Mesendoderm (in vitro differentiated cells): ENCODE data around the gene GALNT13.

ENCODE experiments used
- DNase-seq: peaks from one replicate; pipeline ENCODE4 v3.0.0; 2013
- H2AK5ac ChIP-seq: 2 replicates; pipeline ENCODE4 v1.6.1; 2013; ENCODE audit warnings: low read length, inconsistent platforms
- H2BK120ac ChIP-seq: 2 replicates; pipeline ENCODE4 v1.6.1; 2013; ENCODE audit warnings: low read depth, mild to moderate bottlenecking, low read length, moderate library complexity, mixed read lengths
- H2BK15ac ChIP-seq: replicated peaks from 2 replicates; pipeline ENCODE4 v1.6.1; 2013; ENCODE audit warnings: low read depth, mild to moderate bottlenecking, moderate library complexity
- H2BK5ac ChIP-seq: 2 replicates; pipeline ENCODE4 v1.6.1; 2013; ENCODE audit warnings: low read length, inconsistent platforms
- H3K18ac ChIP-seq: 2 replicates; pipeline ENCODE4 v1.6.1; 2013; ENCODE audit warnings: mild to moderate bottlenecking, low read length, mixed read lengths
- H3K23ac ChIP-seq: one replicate; pipeline ENCODE4 v1.6.1; 2013; ENCODE audit warnings: low read length
- H3K27ac ChIP-seq: 2 replicates; pipeline ENCODE4 v1.5.1; 2013; ENCODE audit warnings: low read depth, mild to moderate bottlenecking, inconsistent platforms, low read length, moderate library complexity
- H3K27me3 ChIP-seq: 2 replicates; pipeline ENCODE4 v1.6.1; 2013; ENCODE audit warnings: low read length, control low read depth, mild to moderate bottlenecking, inconsistent platforms; ENCODE audit not compliant: insufficient read depth, poor library complexity
- H3K36me3 ChIP-seq: 2 replicates; pipeline ENCODE4 v1.6.1; 2013; ENCODE audit warnings: low read length, inconsistent platforms; ENCODE audit not compliant: control insufficient read depth, insufficient read depth
- H3K4ac ChIP-seq: one replicate; pipeline ENCODE4 v1.6.1; 2013; ENCODE audit warnings: low read depth, mild to moderate bottlenecking, low read length, moderate library complexity
- H3K4me1 ChIP-seq: 2 replicates; pipeline ENCODE4 v1.6.1; 2013; ENCODE audit warnings: low read depth, low read length, inconsistent platforms; ENCODE audit not compliant: control insufficient read depth
- H3K4me2 ChIP-seq: 2 replicates; pipeline ENCODE4 v1.6.1; 2013; ENCODE audit warnings: low read length
- H3K4me3 ChIP-seq: 2 replicates; pipeline ENCODE4 v1.5.1; 2013; ENCODE audit warnings: mild to moderate bottlenecking, low read length
- H3K56ac ChIP-seq: one replicate; pipeline ENCODE4 v1.6.1; 2013; ENCODE audit warnings: low read length
- H3K79me1 ChIP-seq: 2 replicates; pipeline ENCODE4 v1.6.1; 2013; ENCODE audit warnings: low read length, inconsistent platforms
- H3K79me2 ChIP-seq: 2 replicates; pipeline ENCODE4 v1.6.1; 2013; ENCODE audit warnings: mild to moderate bottlenecking, low read length; ENCODE audit not compliant: control insufficient read depth, insufficient read depth
- H3K9ac ChIP-seq: 2 replicates; pipeline ENCODE4 v1.6.1; 2013; ENCODE audit warnings: low read length, inconsistent platforms
- H4K5ac ChIP-seq: one replicate; pipeline ENCODE4 v1.6.1; 2013; ENCODE audit warnings: low read length
- H4K8ac ChIP-seq: one replicate; pipeline ENCODE4 v1.6.1; 2013; ENCODE audit warnings: low read depth, mild to moderate bottlenecking, control low read depth, low read length, moderate library complexity
- WGBS: extraction: QIAGEN DNeasy Blood & Tissue Kit; methylation state at CpG from one replicate; pipeline ENCODE4 v1.1.7; 2013; ENCODE audit warnings: low lambda C conversion rate, missing lambda C conversion rate; ENCODE audit not compliant: insufficient coverage; ENCODE audit errors: extremely low coverage; 5-methylcytosine and 5-hydroxymethylcytosine counted together

GALNT13 gene

GRCh38 chr2:153917570-153917969 is 45.8 kb downstream of the GALNT13 start:
- H3K4me1 ChIP-seq = no peaks in the 10 kb centered on the region
- peaks cover 5% of the 10 kb centered on the region for H3K79me1 ChIP-seq
- no peaks in the 10 kb centered on the region for H3K36me3 ChIP-seq
- no peaks in the 10 kb centered on the region for H3K79me2 ChIP-seq
- no peak overlapping the region for H4K8ac ChIP-seq
- H2BK15ac ChIP-seq = no peak overlapping the region
- no peak overlapping the region for H2BK5ac ChIP-seq
- no peak overlapping the region for H3K9ac ChIP-seq
- H3K56ac ChIP-seq = no peak overlapping the region
- H3K27ac ChIP-seq = no peak overlapping the region
- DNase-seq = peak; percentile 5
- H2AK5ac ChIP-seq = no peak overlapping the region
- no peak overlapping the region for H3K4me2 ChIP-seq
- no peak overlapping the region for H3K4me3 ChIP-seq
- no peak overlapping the region for H3K18ac ChIP-seq
- no peak overlapping the region for H2BK120ac ChIP-seq
- no peak overlapping the region for H3K4ac ChIP-seq
- no peaks in the 10 kb centered on the region for H3K27me3 ChIP-seq
- no peak overlapping the region for H4K5ac ChIP-seq
- no peak overlapping the region for H3K23ac ChIP-seq

DNA sequence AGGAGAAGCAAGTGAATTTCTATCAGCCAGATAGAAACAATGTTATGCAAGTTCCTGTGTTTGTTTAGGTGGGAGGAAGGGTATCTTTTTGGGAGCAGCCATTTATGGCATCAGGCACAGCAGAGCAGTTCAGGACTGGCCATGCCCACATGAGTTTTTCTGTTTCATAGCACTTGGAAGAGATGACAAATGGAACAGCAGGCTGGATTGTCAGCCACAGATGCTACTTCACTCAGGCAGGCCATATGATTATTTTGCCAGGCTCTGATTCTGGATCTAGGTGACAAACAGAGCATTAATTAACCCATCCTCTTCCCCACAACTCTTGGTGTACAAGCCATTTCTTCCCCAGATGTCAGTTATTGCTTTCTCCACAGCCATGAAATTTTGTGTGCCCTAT is 63.8 kb downstream of the GALNT13 start:
- H3K23ac ChIP-seq = no peak overlapping the region
- no peak overlapping the region for H3K56ac ChIP-seq
- H3K27me3 ChIP-seq = no peaks in the 10 kb centered on the region
- H3K79me2 ChIP-seq = peaks cover 4% of the 10 kb centered on the region
- no peak for DNase-seq
- no peaks in the 10 kb centered on the region for H3K4me1 ChIP-seq
- H2AK5ac ChIP-seq = no peak overlapping the region
- H3K36me3 ChIP-seq = no peaks in the 10 kb centered on the region
- H3K4me3 ChIP-seq = no peak overlapping the region
- H3K9ac ChIP-seq = no peak overlapping the region
- no peak overlapping the region for H3K18ac ChIP-seq
- no peak overlapping the region for H2BK120ac ChIP-seq
- H2BK5ac ChIP-seq = no peak overlapping the region
- no peak overlapping the region for H3K4ac ChIP-seq
- no peak overlapping the region for H4K5ac ChIP-seq
- no peak overlapping the region for H4K8ac ChIP-seq
- no peak overlapping the region for H3K4me2 ChIP-seq
- H2BK15ac ChIP-seq = no peak overlapping the region
- no peak overlapping the region for H3K27ac ChIP-seq
- H3K79me1 ChIP-seq = no peaks in the 10 kb centered on the region

GRCh38 chr2:153939124-153939796 is 67.5 kb downstream of the GALNT13 start:
- H2BK15ac ChIP-seq = no peak overlapping the region
- H3K4me1 ChIP-seq = no peaks in the 10 kb centered on the region
- H3K4me3 ChIP-seq = no peak overlapping the region
- no peak overlapping the region for H3K9ac ChIP-seq
- H3K36me3 ChIP-seq = no peaks in the 10 kb centered on the region
- no peak overlapping the region for H3K18ac ChIP-seq
- no peak overlapping the region for H4K8ac ChIP-seq
- no peak overlapping the region for H2BK5ac ChIP-seq
- no peak overlapping the region for H3K4me2 ChIP-seq
- H4K5ac ChIP-seq = no peak overlapping the region
- H2AK5ac ChIP-seq = no peak overlapping the region
- no peak overlapping the region for H3K56ac ChIP-seq
- DNase-seq = no peak
- no CpG with 5 or more reads among the region's 3 CpGs for WGBS
- peaks cover 4% of the 10 kb centered on the region for H3K79me2 ChIP-seq
- H3K79me1 ChIP-seq = no peaks in the 10 kb centered on the region
- H2BK120ac ChIP-seq = no peak overlapping the region
- H3K4ac ChIP-seq = no peak overlapping the region
- no peak overlapping the region for H3K27ac ChIP-seq
- H3K27me3 ChIP-seq = no peaks in the 10 kb centered on the region
- H3K23ac ChIP-seq = no peak overlapping the region

GRCh38 chr2:153940511-153940910 is 68.8 kb downstream of the GALNT13 start:
- Histone ChIP-seq H3K23ac (no peak overlapping the region), H3K4me1 (no peaks in the 10 kb centered on the region), H2BK5ac (no peak overlapping the region), H3K18ac (no peak overlapping the region), H4K5ac (no peak overlapping the region), H4K8ac (no peak overlapping the region), H3K4ac (no peak overlapping the region), H3K79me1 (no peaks in the 10 kb centered on the region), H2BK15ac (no peak overlapping the region), H3K9ac (no peak overlapping the region), H3K79me2 (peaks cover under 1% of the 10 kb centered on the region), H3K27me3 (no peaks in the 10 kb centered on the region), H3K36me3 (no peaks in the 10 kb centered on the region), H2BK120ac (no peak overlapping the region), H3K56ac (no peak overlapping the region), H2AK5ac (no peak overlapping the region), H3K4me2 (no peak overlapping the region), H3K27ac (no peak overlapping the region), H3K4me3 (no peak overlapping the region)
- peak; percentile 77 for DNase-seq
- WGBS = no CpG with 5 or more reads among the region's 3 CpGs

- Histone ChIP-seq H3K4me2 (no peak overlapping the region), H2BK120ac (no peak overlapping the region), H3K27ac (no peak overlapping the region), H3K9ac (no peak overlapping the region), H4K5ac (no peak overlapping the region), H3K4me3 (no peak overlapping the region), H3K18ac (no peak overlapping the region), H3K4ac (no peak overlapping the region), H2BK15ac (no peak overlapping the region), H2BK5ac (no peak overlapping the region), H3K4me1 (no peaks in the 10 kb centered on the region), H3K79me2 (no peaks in the 10 kb centered on the region), H3K23ac (no peak overlapping the region), H4K8ac (no peak overlapping the region), H3K36me3 (no peaks in the 10 kb centered on the region), H3K27me3 (no peaks in the 10 kb centered on the region), H2AK5ac (no peak overlapping the region), H3K79me1 (no peaks in the 10 kb centered on the region), H3K56ac (no peak overlapping the region)
- no CpG with 5 or more reads among the region's 8 CpGs for WGBS
- DNase-seq = no peak
Observed at GRCh38 chr2:153944800-153945199, 73.1 kb downstream of the GALNT13 start.

DNA sequence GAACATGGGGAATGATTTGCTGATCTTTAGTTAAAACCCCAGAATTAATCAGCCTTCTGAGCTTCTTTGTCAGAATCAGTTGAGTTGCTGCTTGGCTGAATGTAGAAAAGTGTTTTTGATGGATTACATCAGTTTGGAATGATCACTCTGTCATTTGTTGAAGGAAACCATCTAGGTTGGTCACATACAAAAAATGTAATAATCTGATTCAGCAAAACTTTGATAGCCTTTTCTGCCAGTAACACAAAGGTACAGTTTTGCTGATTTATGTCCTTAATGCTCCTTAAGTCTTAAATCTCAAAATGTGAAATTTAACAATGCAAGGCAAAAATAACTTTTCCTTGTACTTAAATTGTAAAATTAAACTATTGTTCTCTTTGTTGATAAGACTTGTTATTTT is 74.3 kb downstream of the GALNT13 start:
- Histone ChIP-seq H3K56ac (no peak overlapping the region), H3K4me2 (no peak overlapping the region), H4K8ac (no peak overlapping the region), H3K9ac (no peak overlapping the region), H3K27ac (no peak overlapping the region), H2BK5ac (no peak overlapping the region), H2BK120ac (no peak overlapping the region), H3K4me1 (no peaks in the 10 kb centered on the region), H3K18ac (no peak overlapping the region), H2BK15ac (no peak overlapping the region), H2AK5ac (no peak overlapping the region), H3K23ac (no peak overlapping the region), H3K4ac (no peak overlapping the region), H3K36me3 (no peaks in the 10 kb centered on the region), H3K79me2 (no peaks in the 10 kb centered on the region), H3K4me3 (no peak overlapping the region), H3K79me1 (no peaks in the 10 kb centered on the region), H4K5ac (no peak overlapping the region), H3K27me3 (no peaks in the 10 kb centered on the region)
- DNase-seq = no peak
